ENCODE measurements around the gene MLYCD.
A peak's percentile ranks its signal among the peaks of the same experiment; 100 is the strongest.

Gene MLYCD

GRCh38 chr16:83899978-83900377 lies 1.1 kb downstream of the MLYCD start:
- no peak for DNase-seq

GRCh38 chr16:83900571-83900970 lies 1.7 kb downstream of the MLYCD start:
- DNase-seq, result no peak

GRCh38 chr16:83901101-83901500 lies 2.2 kb downstream of the MLYCD start:
- no peak for DNase-seq

GRCh38 chr16:83903751-83904150 lies 4.8 kb downstream of the MLYCD start:
- DNase-seq, result no peak

- no peak for DNase-seq
These were observed 7.8 kb downstream of the MLYCD start for GRCh38 chr16:83906683-83907082.

GRCh38 chr16:83907111-83907510 lies 8.2 kb downstream of the MLYCD start:
- no peak for DNase-seq

- DNase-seq, result no peak
These were observed 8.8 kb downstream of the MLYCD start for GRCh38 chr16:83907631-83908250.

GRCh38 chr16:83908798-83909197 lies 9.9 kb downstream of the MLYCD start:
- no peak for DNase-seq

GRCh38 chr16:83911290-83911689 lies 12.4 kb downstream of the MLYCD start:
- no peak for DNase-seq

- DNase-seq, result no peak
These were observed 13.8 kb downstream of the MLYCD start for GRCh38 chr16:83912519-83913244.

- DNase-seq, result peak; percentile 20
These were observed 14.3 kb downstream of the MLYCD start for GRCh38 chr16:83913245-83913633.

GRCh38 chr16:83914091-83914710 lies 15.3 kb downstream of the MLYCD start:
- no peak for DNase-seq

- DNase-seq, result no peak
These were observed 16.2 kb downstream of the MLYCD start for GRCh38 chr16:83915081-83915480.

- no peak for DNase-seq
These were observed 16.6 kb downstream of the MLYCD start for GRCh38 chr16:83915491-83915890.

- no peak for DNase-seq
These were observed 18.5 kb downstream of the MLYCD start for GRCh38 chr16:83917152-83918120.

- DNase-seq, result no peak
These were observed 22.1 kb downstream of the MLYCD start for GRCh38 chr16:83920894-83921491.

GRCh38 chr16:83923581-83924365 lies 24.9 kb downstream of the MLYCD start:
- no peak for DNase-seq

- DNase-seq, result no peak
These were observed 25.8 kb downstream of the MLYCD start for GRCh38 chr16:83924686-83925085.

GRCh38 chr16:83925095-83925905 lies 26.4 kb downstream of the MLYCD start:
- DNase-seq, result no peak

GRCh38 chr16:83925957-83926725 lies 27.2 kb downstream of the MLYCD start:
- DNase-seq, result no peak

Data from NCI-H226 (cell line).